H9 (cell line): ENCODE data around the gene ABHD8. TPM values are rescaled to one million over a fixed set of nuclear protein-coding genes. Genes with fewer than 3 reads are reported as not detected.

Experiments used
- DNase-seq: peaks from one replicate; pipeline ENCODE4 v3.0.0-alpha.2; 2017
- H2AFZ ChIP-seq: one replicate; pipeline ENCODE4 v1.6.1; 2013; ENCODE audit warnings: mild to moderate bottlenecking, low read length, control low read depth, moderate library complexity
- H2AK5ac ChIP-seq: 2 replicates; pipeline ENCODE4 v1.6.1; 2013; ENCODE audit warnings: low read length, control low read depth, mixed read lengths; ENCODE audit not compliant: insufficient read length
- H2BK120ac ChIP-seq: one replicate; pipeline ENCODE4 v1.6.1; 2013; ENCODE audit warnings: low read depth, mild to moderate bottlenecking, low read length, control low read depth, inconsistent platforms; ENCODE audit not compliant: poor library complexity, severe bottlenecking
- H2BK12ac ChIP-seq: 2 replicates; pipeline ENCODE4 v1.6.1; 2013; ENCODE audit warnings: low read length, control low read depth, mixed read lengths, low read depth; ENCODE audit not compliant: insufficient read length
- H2BK15ac ChIP-seq: 2 replicates; pipeline ENCODE4 v1.6.1; 2013; ENCODE audit warnings: low read depth, low read length, control low read depth
- H2BK20ac ChIP-seq: one replicate; pipeline ENCODE4 v1.6.1; 2013; ENCODE audit warnings: low read depth, mild to moderate bottlenecking, low read length, control low read depth, inconsistent platforms; ENCODE audit not compliant: poor library complexity, severe bottlenecking
- H2BK5ac ChIP-seq: 2 replicates; pipeline ENCODE4 v1.6.1; 2013; ENCODE audit warnings: low read length, control low read depth, mixed read lengths; ENCODE audit not compliant: insufficient read length
- H3K14ac ChIP-seq: 2 replicates; pipeline ENCODE4 v1.6.1; 2013; ENCODE audit warnings: low read length, control low read depth; ENCODE audit not compliant: insufficient read depth
- H3K18ac ChIP-seq: 2 replicates; pipeline ENCODE4 v1.6.1; 2013; ENCODE audit warnings: low read depth, mild to moderate bottlenecking, mixed read lengths, low read length, control low read depth; ENCODE audit not compliant: insufficient read length
- H3K23ac ChIP-seq: 2 replicates; pipeline ENCODE4 v1.6.1; 2013; ENCODE audit warnings: low read length, control low read depth, mixed read lengths, low read depth; ENCODE audit not compliant: insufficient read length
- H3K23me2 ChIP-seq: 2 replicates; pipeline ENCODE4 v1.6.1; 2013; ENCODE audit warnings: low read depth, mild to moderate bottlenecking, mixed read lengths, low read length, control low read depth; ENCODE audit not compliant: insufficient read length, poor library complexity, severe bottlenecking
- H3K27ac ChIP-seq: 2 replicates; pipeline ENCODE4 v1.5.1; 2013; ENCODE audit warnings: low read length, control low read depth, mixed read lengths, low read depth; ENCODE audit not compliant: insufficient read length
- H3K27me3 ChIP-seq: 2 replicates; pipeline ENCODE4 v1.6.1; 2013; ENCODE audit warnings: low read length, control low read depth, inconsistent platforms; ENCODE audit not compliant: insufficient read depth
- H3K4ac ChIP-seq: 2 replicates; pipeline ENCODE4 v1.6.1; 2013; ENCODE audit warnings: low read depth, mild to moderate bottlenecking, control low read depth, inconsistent platforms, low read length, moderate library complexity
- H3K4me1 ChIP-seq: 2 replicates; pipeline ENCODE4 v1.6.1; 2013; ENCODE audit warnings: low read length, control low read depth, inconsistent platforms; ENCODE audit not compliant: insufficient read depth
- H3K4me2 ChIP-seq: 2 replicates; pipeline ENCODE4 v1.6.1; 2013; ENCODE audit warnings: low read length, control low read depth, mixed read lengths; ENCODE audit not compliant: insufficient read length, insufficient read depth
- H3K56ac ChIP-seq: 2 replicates; pipeline ENCODE4 v1.6.1; 2013; ENCODE audit warnings: low read depth, mild to moderate bottlenecking, mixed read lengths, low read length, control low read depth; ENCODE audit not compliant: insufficient read length
- H3K79me1 ChIP-seq: 2 replicates; pipeline ENCODE4 v1.6.1; 2013; ENCODE audit warnings: low read depth, mild to moderate bottlenecking, moderate library complexity, low read length, control low read depth, inconsistent platforms; ENCODE audit not compliant: insufficient read depth, poor library complexity, severe bottlenecking
- H3K79me2 ChIP-seq: 2 replicates; pipeline ENCODE4 v1.6.1; 2013; ENCODE audit warnings: low read length, control low read depth, inconsistent platforms; ENCODE audit not compliant: insufficient read depth
- H3K9ac ChIP-seq: 2 replicates; pipeline ENCODE4 v1.6.1; 2013; ENCODE audit warnings: low read length, control low read depth, mixed read lengths; ENCODE audit not compliant: insufficient read length; ENCODE audit errors: extremely low read depth
- H3K9me3 ChIP-seq: one replicate; pipeline ENCODE4 v1.6.1; 2013; ENCODE audit warnings: low read depth, low read length, inconsistent platforms; ENCODE audit not compliant: control insufficient read depth
- H3T11ph ChIP-seq: one replicate; pipeline ENCODE4 v1.6.1; 2013; ENCODE audit warnings: mild to moderate bottlenecking, low read length, control low read depth, inconsistent platforms
- H4K20me1 ChIP-seq: one replicate; pipeline ENCODE4 v1.6.1; 2013; ENCODE audit not compliant: control insufficient read depth, insufficient read length, insufficient read depth
- H4K5ac ChIP-seq: 2 replicates; pipeline ENCODE4 v1.6.1; 2013; ENCODE audit warnings: low read depth, mild to moderate bottlenecking, mixed read lengths, low read length, control low read depth; ENCODE audit not compliant: insufficient read length
- H4K8ac ChIP-seq: replicated peaks from 2 replicates; pipeline ENCODE4 v1.6.1; 2013; ENCODE audit warnings: low read length, control low read depth, mixed read lengths, low read depth; ENCODE audit not compliant: insufficient read length
- H4K91ac ChIP-seq: 2 replicates; pipeline ENCODE4 v1.6.1; 2013; ENCODE audit warnings: low read depth, mild to moderate bottlenecking, moderate library complexity, mixed read lengths, low read length, control low read depth; ENCODE audit not compliant: insufficient read length
- H3K27ac Mint-ChIP-seq, 3 experiments: 2 replicates in 2 of 3; 3 replicates in 1 of 3; pipeline ENCODE4 v1.8.0; 2020 to 2021; ENCODE audit warnings: mixed read lengths in 3 of 3, mild to moderate bottlenecking in 1 of 3, moderate library complexity in 1 of 3
- H3K27me3 Mint-ChIP-seq: 2 replicates; pipeline ENCODE4 v1.8.0; 2021; ENCODE audit warnings: low read depth, mild to moderate bottlenecking, moderate library complexity, mixed read lengths
- H3K36me3 Mint-ChIP-seq, 3 experiments: 2 replicates in 2 of 3; 3 replicates in 1 of 3; pipeline ENCODE4 v1.8.0; 2020 to 2021; ENCODE audit warnings: low read depth in 3 of 3, mixed read lengths in 3 of 3; ENCODE audit not compliant: insufficient read depth in 1 of 3
- H3K4me1 Mint-ChIP-seq, 2 experiments: 2 replicates each; pipeline ENCODE4 v1.8.0; 2020; ENCODE audit warnings: mixed read lengths in 2 of 2
- H3K4me3 Mint-ChIP-seq, 2 experiments: 2 replicates in 1 of 2; 3 replicates in 1 of 2; pipeline ENCODE4 v1.8.0; 2020 to 2021; ENCODE audit warnings: mild to moderate bottlenecking in 2 of 2, mixed read lengths in 2 of 2, moderate library complexity in 1 of 2
- H3K9me3 Mint-ChIP-seq, 2 experiments: 2 replicates in 1 of 2; 3 replicates in 1 of 2; pipeline ENCODE4 v1.8.0; 2020; ENCODE audit warnings: mild to moderate bottlenecking in 2 of 2, mixed read lengths in 2 of 2, moderate library complexity in 1 of 2
- WGBS: extraction: QIAGEN DNeasy Blood & Tissue Kit; methylation state at CpG from one replicate; pipeline ENCODE4 v1.1.7; 2013; ENCODE audit warnings: missing lambda C conversion rate, low lambda C conversion rate, mixed read lengths; ENCODE audit not compliant: insufficient read length; ENCODE audit errors: extremely low coverage; 5-methylcytosine and 5-hydroxymethylcytosine counted together
- total RNA-seq: library from RNA; stranded (reverse); gene quantifications from 2 replicates; pipeline ENCODE4 v1.2.1, GENCODE V29; 2021
- TF ChIP-seq, protein P1 (sequence below): fragments of 200-600 bp; sonication (generic); conservative IDR thresholded peaks from 3 replicates; pipeline ENCODE4 v1.8.0; 2021; ENCODE audit warnings: antibody characterized with exemption, mild to moderate bottlenecking

Gene ABHD8
- total RNA-seq, 1 experiment from 2014 or later, result 11.7 TPM

DNA sequence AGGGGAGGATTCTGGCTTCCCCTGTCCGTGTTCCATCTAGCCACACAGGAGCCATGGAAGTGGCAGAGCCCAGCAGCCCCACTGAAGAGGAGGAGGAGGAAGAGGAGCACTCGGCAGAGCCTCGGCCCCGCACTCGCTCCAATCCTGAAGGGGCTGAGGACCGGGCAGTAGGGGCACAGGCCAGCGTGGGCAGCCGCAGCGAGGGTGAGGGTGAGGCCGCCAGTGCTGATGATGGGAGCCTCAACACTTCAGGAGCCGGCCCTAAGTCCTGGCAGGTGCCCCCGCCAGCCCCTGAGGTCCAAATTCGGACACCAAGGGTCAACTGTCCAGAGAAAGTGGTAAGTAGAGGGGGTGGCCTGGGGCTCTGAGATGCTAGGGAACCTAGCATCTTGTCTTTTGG lies 34.5 kb downstream of the ABHD8 start:
- no peak overlapping the region for H3K27ac ChIP-seq
- Mint-ChIP-seq H3K4me3 (peak overlapping the region; percentile 94 to 96), H3K27me3 (no peaks in the 10 kb centered on the region; the same call in 1 of the 2 replicates), H3K27ac (no peak overlapping the region), H3K4me1 (peaks cover 15 to 19% of the 10 kb centered on the region in 2 experiments), H3K9me3 (no peaks in the 10 kb centered on the region; a peak in 1 of 5 replicates), H3K36me3 (peaks cover 11 to 33% (median 31%) of the 10 kb centered on the region in 3 experiments)
- DNase-seq, result no peak
- no peak overlapping the region for H3K18ac ChIP-seq
- H3K23me2 ChIP-seq, result peaks cover 5% of the 10 kb centered on the region
- H3K14ac ChIP-seq, result no peak overlapping the region
- no peak overlapping the region for H2BK12ac ChIP-seq
- H2BK15ac ChIP-seq, result no peak overlapping the region
- no peak overlapping the region for H2BK20ac ChIP-seq
- H3K4ac ChIP-seq, result no peak overlapping the region
- no peaks in the 10 kb centered on the region for H3K79me2 ChIP-seq
- H3K27me3 ChIP-seq, result no peaks in the 10 kb centered on the region
- H3K9me3 ChIP-seq, result no peaks in the 10 kb centered on the region
- no peak overlapping the region for H3T11ph ChIP-seq
- no peak overlapping the region for H2BK5ac ChIP-seq
- H3K4me2 ChIP-seq, result no peak overlapping the region
- WGBS, result no CpG with 5 or more reads among the region's 13 CpGs
- H4K91ac ChIP-seq, result no peak overlapping the region
- no peak overlapping the region for H4K8ac ChIP-seq
- no peak overlapping the region for H2BK120ac ChIP-seq
- no peak overlapping the region for H2AK5ac ChIP-seq
- peaks cover 10% of the 10 kb centered on the region for H3K79me1 ChIP-seq
- H3K23ac ChIP-seq, result no peak overlapping the region
- no peak overlapping the region for H2AFZ ChIP-seq
- no peak overlapping the region for H4K5ac ChIP-seq
- no peak overlapping the region for H3K9ac ChIP-seq
- H3K4me1 ChIP-seq, result peaks cover 4% of the 10 kb centered on the region; the same call in 1 of the 2 replicates
- no peaks in the 10 kb centered on the region for H4K20me1 ChIP-seq
- no peak overlapping the region for H3K56ac ChIP-seq
- TF ChIP-seq, protein P1, sequence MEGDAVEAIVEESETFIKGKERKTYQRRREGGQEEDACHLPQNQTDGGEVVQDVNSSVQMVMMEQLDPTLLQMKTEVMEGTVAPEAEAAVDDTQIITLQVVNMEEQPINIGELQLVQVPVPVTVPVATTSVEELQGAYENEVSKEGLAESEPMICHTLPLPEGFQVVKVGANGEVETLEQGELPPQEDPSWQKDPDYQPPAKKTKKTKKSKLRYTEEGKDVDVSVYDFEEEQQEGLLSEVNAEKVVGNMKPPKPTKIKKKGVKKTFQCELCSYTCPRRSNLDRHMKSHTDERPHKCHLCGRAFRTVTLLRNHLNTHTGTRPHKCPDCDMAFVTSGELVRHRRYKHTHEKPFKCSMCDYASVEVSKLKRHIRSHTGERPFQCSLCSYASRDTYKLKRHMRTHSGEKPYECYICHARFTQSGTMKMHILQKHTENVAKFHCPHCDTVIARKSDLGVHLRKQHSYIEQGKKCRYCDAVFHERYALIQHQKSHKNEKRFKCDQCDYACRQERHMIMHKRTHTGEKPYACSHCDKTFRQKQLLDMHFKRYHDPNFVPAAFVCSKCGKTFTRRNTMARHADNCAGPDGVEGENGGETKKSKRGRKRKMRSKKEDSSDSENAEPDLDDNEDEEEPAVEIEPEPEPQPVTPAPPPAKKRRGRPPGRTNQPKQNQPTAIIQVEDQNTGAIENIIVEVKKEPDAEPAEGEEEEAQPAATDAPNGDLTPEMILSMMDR, result no peak
